Measurements from ENCODE around the gene TEX47.

The TEX47 gene

DNA sequence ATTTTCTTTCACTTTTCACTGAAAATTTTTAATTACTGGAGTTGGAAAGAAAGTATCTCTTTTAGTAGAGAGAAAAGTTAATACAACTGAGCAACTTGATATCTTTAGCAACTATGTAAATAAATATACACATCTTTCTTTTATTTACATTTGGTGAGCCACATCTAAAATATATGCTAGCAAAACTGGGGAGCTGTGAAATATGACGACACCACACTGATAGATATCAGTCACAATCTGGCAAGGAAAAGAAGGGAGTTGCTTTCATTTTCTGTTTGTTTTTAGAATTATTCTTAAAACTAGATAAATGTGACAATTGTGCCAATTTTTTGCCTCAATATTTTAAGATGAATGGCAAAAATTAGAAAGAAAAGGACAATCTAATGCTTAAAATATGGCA is 38.7 kb downstream of the TEX47 start:
- no peak for DNase-seq (ENCODE audit: insufficient read length, low spot score)
- FAIRE-seq: no peak

DNA sequence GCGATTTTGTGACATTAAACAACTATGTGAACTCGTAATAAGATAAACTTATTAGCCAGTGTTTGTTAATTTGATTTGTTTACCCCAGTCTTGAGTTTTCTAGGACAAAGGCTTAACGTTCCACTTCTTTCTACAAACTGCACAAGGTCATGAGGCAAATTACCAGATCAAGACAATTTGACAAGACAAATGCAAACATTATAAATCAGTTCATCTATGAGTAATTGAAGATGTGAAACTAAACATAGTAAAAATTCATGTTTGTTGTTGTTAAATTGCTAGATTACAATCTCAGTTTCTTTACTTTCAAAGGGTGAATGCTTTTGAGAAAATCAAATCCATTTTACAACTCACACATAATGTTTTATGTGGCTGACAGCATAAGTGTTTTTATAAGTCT is 49.4 kb downstream of the TEX47 start:
- FAIRE-seq: no peak

More for the DNA sequence above, 49.4 kb downstream of the TEX47 start:
- no peak for DNase-seq (ENCODE audit: insufficient read length, low spot score)
